Epithelial cell of proximal tubule (primary cell): ENCODE results near the gene PTH. TPM values are rescaled to one million over a fixed set of nuclear protein-coding genes. Genes with fewer than 3 reads are reported as not detected.

Source experiments
- DNase-seq: peaks from one replicate; pipeline ENCODE4 v3.0.0-alpha.2; 2011; ENCODE audit warnings: low read depth
- H3K4me3 ChIP-seq: 2 replicates; pipeline ENCODE4 v1.5.1; 2011; ENCODE audit warnings: low read depth, mild to moderate bottlenecking, low read length
- CTCF ChIP-seq: conservative IDR thresholded peaks from 2 replicates; pipeline ENCODE4 v1.5.1; 2012; ENCODE audit warnings: low read depth, mild to moderate bottlenecking, low read length
- total RNA-seq: library from RNA; depleted of rRNA; stranded (reverse); fragments of >200 nt; gene quantifications from 2 replicates; pipeline ENCODE4 v1.2.3, GENCODE V29; 2015

Gene PTH
- total RNA-seq, 1 donor from 2014 or later = not detected

DNA sequence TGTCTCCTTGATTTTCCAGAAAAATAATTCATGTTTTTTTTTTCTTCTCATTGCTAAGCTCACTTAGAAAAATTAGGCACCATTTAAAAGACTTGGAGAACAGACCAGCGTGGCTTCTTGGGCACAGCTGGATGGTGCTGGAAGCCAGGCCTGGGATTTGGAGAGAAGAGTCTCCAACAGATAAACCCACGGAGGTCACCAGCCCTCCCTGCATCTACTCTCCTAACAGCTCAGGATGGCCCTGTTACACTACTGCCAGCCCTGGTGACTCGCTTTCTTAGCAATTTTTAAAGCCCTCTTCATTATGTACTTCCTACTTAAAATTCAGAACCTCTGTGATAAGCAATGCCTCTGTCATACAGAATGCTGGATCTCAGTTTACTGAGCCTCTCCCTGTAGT lies 1.7 kb downstream of the PTH start:
- TF ChIP-seq CTCF = no peak
- H3K4me3 ChIP-seq = no peak overlapping the region
- no peak for DNase-seq

GRCh38 chr11:13487661-13488030 lies 8.2 kb downstream of the PTH start:
- DNase-seq = no peak
- peak; percentile 46 for TF ChIP-seq CTCF
- peak overlapping the region; percentile 38 for H3K4me3 ChIP-seq

DNA sequence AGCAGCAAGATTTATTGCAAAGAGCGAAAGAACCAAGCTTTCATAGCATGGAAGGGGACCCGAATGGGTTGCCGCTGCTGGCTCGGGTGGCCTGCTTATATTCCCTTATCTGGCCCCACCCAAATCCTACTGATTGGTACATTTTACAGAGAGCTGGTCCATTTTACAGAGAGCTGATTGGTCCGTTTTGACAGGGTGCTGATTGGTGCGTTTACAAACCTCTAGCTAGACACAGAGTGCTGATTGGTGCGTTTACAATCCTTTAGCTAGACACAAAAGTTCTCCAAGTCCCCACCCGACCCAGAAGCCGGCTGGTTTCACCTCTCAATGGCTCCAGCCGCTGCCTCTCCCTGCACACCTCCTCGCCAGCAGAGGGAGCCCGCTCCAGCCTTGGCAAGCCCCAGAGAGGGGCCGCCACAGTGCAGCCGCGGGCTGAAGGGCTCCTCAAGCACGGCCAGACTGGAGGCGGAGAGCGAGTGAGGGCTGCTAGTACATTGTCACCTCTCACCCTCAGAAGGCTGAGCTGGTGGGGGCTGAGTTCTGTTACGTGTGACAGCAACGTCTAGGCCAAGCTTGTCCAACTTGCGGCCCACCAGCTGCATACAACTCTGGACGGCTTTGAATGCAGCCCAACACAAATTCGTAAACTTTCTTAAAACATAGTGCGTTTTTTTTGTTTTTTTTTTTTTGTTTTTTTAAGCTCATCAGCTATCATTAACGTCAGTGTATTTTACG lies 8.7 kb downstream of the PTH start:
- no peak for DNase-seq
- H3K4me3 ChIP-seq = peak overlapping the region; percentile 38
- TF ChIP-seq CTCF = peak; percentile 50

DNA sequence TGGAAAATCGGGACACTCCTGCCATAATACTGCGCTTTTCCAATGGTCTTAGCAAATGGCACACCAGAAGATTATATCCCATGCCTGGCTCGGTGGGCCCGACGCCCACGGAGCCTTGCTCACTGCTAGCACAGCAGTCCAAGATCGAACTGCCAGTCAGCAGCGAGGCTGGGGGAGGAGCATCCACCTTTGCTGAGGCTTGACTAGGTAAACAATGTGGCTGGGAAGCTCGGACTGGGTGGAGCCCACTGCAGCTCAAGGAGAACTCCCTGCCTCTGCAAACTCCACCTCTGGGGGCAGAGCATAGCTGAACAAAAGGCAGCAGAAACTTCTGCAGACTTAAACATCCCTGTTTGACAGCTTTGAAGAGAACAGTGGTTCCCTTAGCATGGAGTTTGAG lies 15.6 kb downstream of the PTH start:
- no peak overlapping the region for H3K4me3 ChIP-seq
- TF ChIP-seq CTCF = no peak
- no peak for DNase-seq

DNA sequence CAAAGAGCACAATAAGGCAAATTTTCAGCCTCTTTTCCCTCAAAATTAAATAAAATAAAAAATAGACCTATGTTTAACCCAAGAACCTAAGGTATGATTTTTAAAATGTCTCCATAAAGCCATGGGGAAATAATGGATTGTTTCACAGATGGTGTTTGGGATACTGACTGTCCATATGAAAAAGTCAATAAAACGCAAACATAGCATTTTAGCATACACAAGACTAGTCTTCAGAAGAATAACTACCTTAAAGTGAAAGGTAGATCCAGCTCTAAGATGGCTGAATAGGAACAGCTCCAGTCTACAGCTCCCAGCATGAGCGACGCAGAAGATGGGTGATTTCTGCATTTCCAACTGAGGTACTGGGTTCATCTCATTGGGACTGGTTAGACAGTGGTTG lies 16.1 kb downstream of the PTH start:
- no peak overlapping the region for H3K4me3 ChIP-seq
- no peak for TF ChIP-seq CTCF
- no peak for DNase-seq

GRCh38 chr11:13475091-13475490 lies 20.7 kb downstream of the PTH start:
- H3K4me3 ChIP-seq = no peak overlapping the region
- DNase-seq = no peak
- no peak for TF ChIP-seq CTCF
